Astrocyte (in vitro differentiated cells and primary cell): ENCODE data around the gene ANAPC10. TPM values are rescaled to one million over a fixed set of nuclear protein-coding genes. Genes with fewer than 3 reads are reported as not detected.
A peak's percentile ranks its signal among the peaks of the same experiment; 100 is the strongest.

Source experiments
- DNase-seq: peaks from one replicate; pipeline ENCODE4 v3.0.0-alpha.2; 2010; ENCODE audit warnings: low read depth
- FAIRE-seq: peaks from 2 replicates; lab custom pipeline; 2011; peaks lifted over from hg19 to GRCh38; lab: Jason Lieb, UNC
- H2AFZ ChIP-seq: 2 replicates; pipeline ENCODE4 v1.6.0; 2012; ENCODE audit warnings: low read depth, low read length, inconsistent platforms
- H3K27ac ChIP-seq: 2 replicates; pipeline ENCODE4 v1.5.1; 2011; ENCODE audit warnings: low read depth, low read length, inconsistent platforms
- H3K27me3 ChIP-seq: 2 replicates; pipeline ENCODE4 v1.6.0; 2011; ENCODE audit warnings: low read length, inconsistent platforms; ENCODE audit not compliant: insufficient read depth
- H3K36me3 ChIP-seq: 2 replicates; pipeline ENCODE4 v1.5.1; 2011; ENCODE audit warnings: low read length, inconsistent platforms; ENCODE audit not compliant: insufficient read depth
- H3K4me1 ChIP-seq: 2 replicates; pipeline ENCODE4 v1.5.1; 2011; ENCODE audit warnings: low read length, inconsistent platforms; ENCODE audit not compliant: insufficient read depth
- H3K4me2 ChIP-seq: 2 replicates; pipeline ENCODE4 v1.6.0; 2012; ENCODE audit warnings: low read length, inconsistent platforms
- H3K4me3 ChIP-seq: 2 replicates; pipeline ENCODE4 v1.5.1; 2011; ENCODE audit warnings: low read depth, mild to moderate bottlenecking, low read length, inconsistent platforms; ENCODE audit not compliant: insufficient read depth
- H3K79me2 ChIP-seq: 2 replicates; pipeline ENCODE4 v1.6.0; 2012; ENCODE audit warnings: mild to moderate bottlenecking, low read length, inconsistent platforms; ENCODE audit not compliant: insufficient read depth
- H3K9ac ChIP-seq: 2 replicates; pipeline ENCODE4 v1.6.0; 2012; ENCODE audit warnings: mild to moderate bottlenecking, low read length, inconsistent platforms
- H3K9me3 ChIP-seq: 2 replicates; pipeline ENCODE4 v1.5.1; 2012; ENCODE audit warnings: low read depth, mild to moderate bottlenecking, low read length, inconsistent platforms; ENCODE audit not compliant: insufficient read depth
- H4K20me1 ChIP-seq: 2 replicates; pipeline ENCODE4 v1.6.0; 2012; ENCODE audit warnings: low read length, inconsistent platforms; ENCODE audit not compliant: insufficient read depth
- H3K27ac Mint-ChIP-seq: one replicate; pipeline ENCODE4 v1.8.0; 2021; ENCODE audit warnings: mild to moderate bottlenecking, mixed read lengths; ENCODE audit not compliant: unreplicated experiment
- H3K27me3 Mint-ChIP-seq: one replicate; pipeline ENCODE4 v1.8.0; 2021; ENCODE audit warnings: low read depth, mixed read lengths; ENCODE audit not compliant: unreplicated experiment
- H3K36me3 Mint-ChIP-seq: one replicate; pipeline ENCODE4 v1.8.0; 2021; ENCODE audit warnings: low read depth, mixed read lengths; ENCODE audit not compliant: unreplicated experiment
- H3K4me1 Mint-ChIP-seq: one replicate; pipeline ENCODE4 v1.8.0; 2021; ENCODE audit warnings: low read depth, mixed read lengths; ENCODE audit not compliant: unreplicated experiment
- H3K4me3 Mint-ChIP-seq: one replicate; pipeline ENCODE4 v1.8.0; 2021; ENCODE audit warnings: mild to moderate bottlenecking, moderate library complexity, mixed read lengths; ENCODE audit not compliant: unreplicated experiment
- H3K9me3 Mint-ChIP-seq: one replicate; pipeline ENCODE4 v1.8.0; 2021; ENCODE audit warnings: mild to moderate bottlenecking, mixed read lengths; ENCODE audit not compliant: unreplicated experiment
- CTCF ChIP-seq: IDR thresholded peaks from 2 replicates; pipeline ENCODE4 v1.5.1; 2011; ENCODE audit warnings: low read depth, mild to moderate bottlenecking, inconsistent platforms, low read length, moderate library complexity; ENCODE audit not compliant: insufficient read depth
- EZH2 ChIP-seq: IDR thresholded peaks from 2 replicates; pipeline ENCODE4 v1.6.1; 2012; ENCODE audit warnings: mild to moderate bottlenecking, low read length, inconsistent platforms; ENCODE audit not compliant: insufficient read depth
- total RNA-seq: library from RNA; stranded (reverse); gene quantifications from 2 replicates; pipeline ENCODE4 v1.2.1, GENCODE V29; 2021

The ANAPC10 gene
- total RNA-seq, 1 donor from 2014 or later, result 19.5 TPM

GRCh38 chr4:145055533-145056257 lies 42.3 kb downstream of the ANAPC10 start:
- H3K36me3 Mint-ChIP-seq, result peaks cover 4% of the 10 kb centered on the region
- H3K4me3 Mint-ChIP-seq, result no peak overlapping the region
- TF ChIP-seq EZH2 (no peak), CTCF (no peak)
- Histone ChIP-seq H2AFZ (no peak overlapping the region), H3K4me1 (no peaks in the 10 kb centered on the region), H3K36me3 (peaks cover 2% of the 10 kb centered on the region), H3K27ac (no peak overlapping the region), H3K9me3 (no peaks in the 10 kb centered on the region), H3K9ac (no peak overlapping the region), H3K4me2 (no peak overlapping the region), H3K4me3 (no peak overlapping the region), H3K79me2 (peaks cover under 1% of the 10 kb centered on the region), H3K27me3 (no peaks in the 10 kb centered on the region), H4K20me1 (no peaks in the 10 kb centered on the region)
- peak overlapping the region; percentile 62 for H3K27ac Mint-ChIP-seq
- peaks cover 13% of the 10 kb centered on the region for H3K4me1 Mint-ChIP-seq
- DNase-seq (no peak), FAIRE-seq (no peak)
- H3K27me3 Mint-ChIP-seq, result no peaks in the 10 kb centered on the region
- H3K9me3 Mint-ChIP-seq, result no peaks in the 10 kb centered on the region

- no peaks in the 10 kb centered on the region for H3K9me3 ChIP-seq
- H3K9ac ChIP-seq, result no peak overlapping the region
- TF ChIP-seq CTCF (no peak), EZH2 (no peak)
- no peak overlapping the region for H3K27ac ChIP-seq
- Mint-ChIP-seq H3K4me1 (peaks cover 28% of the 10 kb centered on the region), H3K9me3 (peaks cover 2% of the 10 kb centered on the region), H3K27ac (peak overlapping the region; percentile 41), H3K4me3 (no peak overlapping the region), H3K27me3 (no peaks in the 10 kb centered on the region), H3K36me3 (peaks cover 12% of the 10 kb centered on the region)
- no peaks in the 10 kb centered on the region for H3K27me3 ChIP-seq
- no peak overlapping the region for H2AFZ ChIP-seq
- H4K20me1 ChIP-seq, result no peaks in the 10 kb centered on the region
- peaks cover 4% of the 10 kb centered on the region for H3K36me3 ChIP-seq
- DNase-seq (no peak), FAIRE-seq (no peak)
- peaks cover 20% of the 10 kb centered on the region for H3K4me1 ChIP-seq
- H3K79me2 ChIP-seq, result peaks cover 11% of the 10 kb centered on the region
- H3K4me3 ChIP-seq, result no peak overlapping the region
- no peak overlapping the region for H3K4me2 ChIP-seq
Measured at GRCh38 chr4:145049241-145049640, 48.8 kb downstream of the ANAPC10 start.

GRCh38 chr4:145048817-145049216 lies 49.2 kb downstream of the ANAPC10 start:
- FAIRE-seq (no peak), DNase-seq (no peak)
- Mint-ChIP-seq H3K36me3 (peaks cover 12% of the 10 kb centered on the region), H3K4me3 (no peak overlapping the region), H3K9me3 (peaks cover 2% of the 10 kb centered on the region), H3K4me1 (peaks cover 32% of the 10 kb centered on the region), H3K27ac (no peak overlapping the region), H3K27me3 (no peaks in the 10 kb centered on the region)
- Histone ChIP-seq H3K4me1 (peaks cover 25% of the 10 kb centered on the region), H3K9ac (no peak overlapping the region), H2AFZ (no peak overlapping the region), H4K20me1 (no peaks in the 10 kb centered on the region), H3K9me3 (no peaks in the 10 kb centered on the region), H3K79me2 (peaks cover 11% of the 10 kb centered on the region), H3K4me3 (no peak overlapping the region), H3K27me3 (no peaks in the 10 kb centered on the region), H3K27ac (no peak overlapping the region), H3K4me2 (no peak overlapping the region), H3K36me3 (peaks cover 4% of the 10 kb centered on the region)
- TF ChIP-seq EZH2 (no peak), CTCF (no peak)
